Right lobe of liver (tissue), 6 donors: Measurements from ENCODE around the gene PTPN4. TPM values are rescaled to one million over a fixed set of nuclear protein-coding genes. Genes with fewer than 3 reads are reported as not detected.

ENCODE experiments used
- ATAC-seq, 4 donors: fragments of 200-7000 bp; cut with Tn5 transposase; one replicate each; pipeline ENCODE4 v1.9.1; 2020; ENCODE audit warnings: mild to moderate bottlenecking in 4 of 4, moderate library complexity in 4 of 4
- DNase-seq, 3 donors: peaks; one replicate each; pipeline ENCODE4 v3.0.0-alpha.2; 2020
- H3K27ac ChIP-seq, 3 donors: fragments of 200-600 bp; one replicate each; pipeline ENCODE4 v1.8.0; 2022
- H3K27me3 ChIP-seq, 2 donors: fragments of 200-600 bp; one replicate each; pipeline ENCODE4 v1.8.0; 2022
- H3K36me3 ChIP-seq, 4 donors: fragments of 200-600 bp; sonication (generic) in 1 of 4; one replicate each; pipeline versions ENCODE4 v1.5.1 to v1.8.0; 2017 to 2022; ENCODE audit warnings: control low read depth in 1 of 4
- H3K4me1 ChIP-seq, 4 donors: fragments of 200-600 bp; sonication (generic) in 1 of 4; one replicate each; pipeline versions ENCODE4 v1.5.1 to v1.8.0; 2017 to 2022; ENCODE audit warnings: control low read depth in 1 of 4
- H3K4me3 ChIP-seq, 3 donors: fragments of 200-600 bp; one replicate each; pipeline ENCODE4 v1.8.0; 2022
- H3K9me3 ChIP-seq, 4 donors: fragments of 200-600 bp; sonication (generic) in 1 of 4; one replicate each; pipeline versions ENCODE4 v1.5.1 to v1.8.0; 2017 to 2022; ENCODE audit warnings: control low read depth in 1 of 4
- CTCF ChIP-seq, 4 donors: fragments of 200-600 bp in 3 of 4; fragments of 450-650 bp in 1 of 4; IDR thresholded peaks; one replicate each; pipeline versions ENCODE4 v1.5.1 to v1.8.0; 2016 to 2022; ENCODE audit warnings: antibody characterized with exemption in 4 of 4, mild to moderate bottlenecking in 2 of 4
- POLR2A ChIP-seq: fragments of 450-650 bp; IDR thresholded peaks from one replicate; pipeline ENCODE4 v1.6.1; 2017; ENCODE audit warnings: antibody characterized with exemption, mild to moderate bottlenecking
- WGBS: methylation state at CpG from one replicate; pipeline ENCODE4 v1.1.6; 2018; ENCODE audit warnings: low coverage, low lambda C conversion rate; ENCODE audit not compliant: insufficient coverage; ENCODE audit errors: missing lambda C conversion rate; 5-methylcytosine and 5-hydroxymethylcytosine counted together
- intact Hi-C, 2 donors: fragments of 100-400 bp; cut with DNase I; formaldehyde crosslinking; loops; one replicate each; pipeline versions ENCODE4 v1.11.2 to v1.14.1; 2022
- total RNA-seq, 6 experiments: library from RNA; depleted of rRNA in 2 of 6; stranded (reverse); fragments of >200 nt in 2 of 6; fragmentation: NEBNext Ultra II Directional in 3 of 6; extraction: Animal tissue kit (Norgen Biotek cat#: 25700) in 3 of 6; gene quantifications; one replicate each; pipeline versions ENCODE4 v1.1.0 to v1.2.4, GENCODE V29; 2016 to 2023
- donor health status: DM: no; HTN: yes; CAD: no.
- donor health status: DM: no; HTN: no; CAD: no.
- donor health status: DM: no; HTN: no; CAD: no.
- donor health status: DM: no; HTN: yes; CAD: no.
- donor health status: DM: no; HTN: yes; CAD: no.

PTPN4 gene
- total RNA-seq, 6 experiments from 2014 or later = 8.5 to 19.9 (median 14.8) TPM

- 88% methylated on average over 1 of the region's 4 CpGs for WGBS
- no peaks in the 10 kb centered on the region for H3K9me3 ChIP-seq
These were observed 13.0 kb downstream of the PTPN4 start for GRCh38 chr2:119772767-119773166.

GRCh38 chr2:119774026-119774425 lies 14.3 kb downstream of the PTPN4 start:
- no peak for DNase-seq
- Histone ChIP-seq H3K9me3 (no peaks in the 10 kb centered on the region), H3K36me3 (no peaks in the 10 kb centered on the region), H3K27me3 (no peaks in the 10 kb centered on the region), H3K4me3 (no peak overlapping the region), H3K4me1 (peaks cover 0 to 15% (median 0%) of the 10 kb centered on the region in 4 donors), H3K27ac (no peak overlapping the region)
- intact Hi-C loops = no loop called here
- ATAC-seq = no peak
- TF ChIP-seq CTCF (IDR thresholded peaks at IDR 0.05) (no peak), POLR2A (no peak)

More at GRCh38 chr2:119772767-119773166, 13.0 kb downstream of the PTPN4 start:
- intact Hi-C loops = no loop called here
- no peak overlapping the region for H3K4me3 ChIP-seq
- no peaks in the 10 kb centered on the region for H3K27me3 ChIP-seq
- H3K36me3 ChIP-seq = no peaks in the 10 kb centered on the region
- DNase-seq = no peak
- TF ChIP-seq POLR2A (no peak), CTCF (IDR thresholded peaks at IDR 0.05) (no peak)
- peaks cover 0 to 26% (median 0%) of the 10 kb centered on the region in 4 donors for H3K4me1 ChIP-seq
- no peak for ATAC-seq
- H3K27ac ChIP-seq = no peak overlapping the region

GRCh38 chr2:119775102-119775501 lies 15.4 kb downstream of the PTPN4 start:
- H3K4me3 ChIP-seq = no peak overlapping the region
- no peak for TF ChIP-seq POLR2A
- no peak for TF ChIP-seq CTCF (IDR thresholded peaks at IDR 0.05)
- H3K36me3 ChIP-seq = no peaks in the 10 kb centered on the region
- ATAC-seq (no peak), DNase-seq (no peak)
- no peaks in the 10 kb centered on the region for H3K27me3 ChIP-seq
- intact Hi-C loops = no loop called here
- 90% methylated on average over 3 of the region's 6 CpGs for WGBS
- H3K27ac ChIP-seq = no peak overlapping the region
- peaks cover 0 to 4% (median 0%) of the 10 kb centered on the region in 4 donors for H3K4me1 ChIP-seq
- H3K9me3 ChIP-seq = no peaks in the 10 kb centered on the region

- Histone ChIP-seq H3K27me3 (no peaks in the 10 kb centered on the region), H3K27ac (no peak overlapping the region), H3K4me3 (no peak overlapping the region), H3K4me1 (no peaks in the 10 kb centered on the region), H3K9me3 (no peaks in the 10 kb centered on the region), H3K36me3 (no peaks in the 10 kb centered on the region)
- 95% methylated on average over 9 of the region's 9 CpGs for WGBS
- TF ChIP-seq CTCF (IDR thresholded peaks at IDR 0.05) (no peak), POLR2A (no peak)
- ATAC-seq = no peak
- intact Hi-C loops = no loop called here
- no peak for DNase-seq
These were observed 22.7 kb downstream of the PTPN4 start for GRCh38 chr2:119782308-119783027.
